GM19438 (cell line): ENCODE data around the gene IL32.
"Not testable (repeated sequence)": the region's sequence is repeated elsewhere in the genome, so short reads cannot be mapped to it uniquely, and the experiment has no call there.

Experiments
- ATAC-seq: cut with Tn5 transposase; IDR thresholded peaks from one replicate; pipeline ENCODE4 v1.9.1; 2021; ENCODE audit warnings: low read depth; ENCODE audit not compliant: unreplicated experiment

The IL32 gene

GRCh38 chr16:3068487-3068886 is 3.0 kb downstream of the IL32 start:
- ATAC-seq = no peak

- ATAC-seq = not testable (repeated sequence)
Observed at GRCh38 chr16:3069146-3069545, 3.7 kb downstream of the IL32 start.

GRCh38 chr16:3070608-3071111 is 5.2 kb downstream of the IL32 start:
- no peak for ATAC-seq

GRCh38 chr16:3071655-3072054 is 6.2 kb downstream of the IL32 start:
- no peak for ATAC-seq

GRCh38 chr16:3072148-3072547 is 6.7 kb downstream of the IL32 start:
- ATAC-seq = not testable (repeated sequence)

GRCh38 chr16:3072576-3073263 is 7.3 kb downstream of the IL32 start:
- not testable (repeated sequence) for ATAC-seq

GRCh38 chr16:3073448-3073847 is 8.0 kb downstream of the IL32 start:
- ATAC-seq = no peak

- peak; percentile 64 for ATAC-seq
Observed at GRCh38 chr16:3074860-3075522, 9.6 kb downstream of the IL32 start.

GRCh38 chr16:3075523-3075915 is 10.1 kb downstream of the IL32 start:
- ATAC-seq = no peak

GRCh38 chr16:3075946-3076345 is 10.5 kb downstream of the IL32 start:
- not testable (repeated sequence) for ATAC-seq

- no peak for ATAC-seq
Observed at GRCh38 chr16:3076577-3076976, 11.1 kb downstream of the IL32 start.

GRCh38 chr16:3080024-3080423 is 14.6 kb downstream of the IL32 start:
- no peak for ATAC-seq

- ATAC-seq = not testable (repeated sequence)
Observed at GRCh38 chr16:3081957-3082356, 16.5 kb downstream of the IL32 start.

- ATAC-seq = not testable (repeated sequence)
Observed at GRCh38 chr16:3083408-3083807, 18.0 kb downstream of the IL32 start.

- ATAC-seq = no peak
Observed at GRCh38 chr16:3084491-3084890, 19.1 kb downstream of the IL32 start.

- ATAC-seq = no peak
Observed at GRCh38 chr16:3084969-3085670, 19.7 kb downstream of the IL32 start.

- ATAC-seq = no peak
Observed at GRCh38 chr16:3085868-3086595, 20.6 kb downstream of the IL32 start.

- no peak for ATAC-seq
Observed at GRCh38 chr16:3086596-3087242, 21.3 kb downstream of the IL32 start.

GRCh38 chr16:3087243-3088235 is 22.1 kb downstream of the IL32 start:
- no peak for ATAC-seq
